A549 treated with ZK216348 at 1 μM for 4 hours (cell line): Measurements from ENCODE around the gene TMEM151B. TPM values are rescaled to one million over a fixed set of nuclear protein-coding genes. Genes with fewer than 3 reads are reported as not detected.

Experiments
- total RNA-seq: library from RNA; stranded (reverse); fragments of 200-300 nt; extraction: Qiagen RNA extraction; gene quantifications from 5 replicates; pipeline ENCODE4 v1.2.3, GENCODE V29; 2022; ENCODE audit warnings: low read depth

Gene TMEM151B
- total RNA-seq: 0.02 to 0.13 TPM (median 0.05 TPM) in 4 of 5 replicates, not detected in the other

DNA sequence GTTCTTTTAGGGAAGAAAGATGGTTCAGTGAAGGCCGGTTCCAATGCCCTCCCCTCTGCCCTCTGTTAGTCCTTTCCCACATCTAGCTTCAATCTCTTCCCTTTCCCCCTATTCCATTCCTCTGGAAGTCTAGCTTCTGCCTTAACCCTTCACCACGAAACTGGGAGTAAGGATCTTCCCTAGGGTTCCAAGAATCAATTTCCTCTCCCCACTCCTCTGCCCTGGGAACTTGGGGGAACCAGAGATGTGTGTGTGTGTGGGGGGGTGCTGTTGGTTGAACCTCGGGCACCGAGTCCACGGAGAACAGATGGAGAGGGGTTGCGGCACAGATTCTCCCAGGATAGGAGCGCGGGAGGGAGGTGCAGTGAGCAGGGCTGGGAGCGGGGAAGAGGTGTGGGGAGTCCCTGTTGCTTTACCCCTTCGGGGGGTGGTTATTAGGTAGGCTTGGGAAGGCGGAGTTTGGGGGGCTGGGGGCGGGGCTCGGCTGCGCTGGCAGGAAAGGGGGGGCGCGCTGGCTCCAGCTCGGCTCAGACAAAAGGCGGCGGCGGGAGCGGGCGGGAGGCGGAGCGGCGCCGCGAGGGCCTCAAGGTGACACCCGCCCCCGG is at the start of gene TMEM151B:
TMEM151B (plus strand) TSS at position 530 of the 605 bp plus-strand sequence. CDS start 293 bp downstream, outside the sequence.

DNA sequence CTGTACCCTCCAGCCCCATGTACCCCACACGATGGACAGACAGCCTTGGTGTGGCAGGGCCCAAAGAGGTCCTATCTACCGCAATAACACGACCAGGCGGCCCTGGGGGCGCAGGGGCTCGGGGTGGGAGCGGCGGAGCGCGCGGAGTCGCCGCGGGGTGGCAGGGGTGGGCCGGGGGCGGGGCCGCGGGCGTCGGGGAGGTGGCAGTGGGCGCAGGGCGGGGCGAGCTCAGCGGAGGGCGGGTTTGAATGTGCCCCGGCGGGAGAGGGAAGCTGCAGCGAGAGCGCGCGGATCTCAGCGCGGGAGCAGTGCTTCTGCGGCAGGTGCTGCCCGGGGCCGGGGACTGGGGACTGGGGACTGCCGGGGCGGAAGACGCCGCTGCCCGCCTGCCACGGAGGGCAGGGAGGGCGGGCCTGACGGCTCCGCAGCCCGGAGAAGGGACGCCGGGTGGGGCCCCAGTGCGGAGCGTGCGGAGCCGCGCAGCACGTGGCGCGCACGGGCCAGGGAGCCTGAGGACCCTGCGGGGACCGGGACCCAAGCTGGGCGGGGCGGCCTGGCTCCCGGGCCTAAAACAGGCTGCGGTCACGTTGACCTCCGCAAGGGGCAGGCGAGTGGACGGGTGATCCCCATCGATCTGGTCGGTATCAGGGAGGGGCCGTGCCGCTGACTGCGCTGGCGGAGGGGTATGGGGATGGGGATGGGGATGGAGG is 46.8 kb upstream of the TMEM151B start, which contains the start of gene SLC29A1:
SLC29A1 (plus strand) TSS at position 277 of the 710 bp plus-strand sequence. CDS start 3,719 bp downstream, outside the sequence.

DNA sequence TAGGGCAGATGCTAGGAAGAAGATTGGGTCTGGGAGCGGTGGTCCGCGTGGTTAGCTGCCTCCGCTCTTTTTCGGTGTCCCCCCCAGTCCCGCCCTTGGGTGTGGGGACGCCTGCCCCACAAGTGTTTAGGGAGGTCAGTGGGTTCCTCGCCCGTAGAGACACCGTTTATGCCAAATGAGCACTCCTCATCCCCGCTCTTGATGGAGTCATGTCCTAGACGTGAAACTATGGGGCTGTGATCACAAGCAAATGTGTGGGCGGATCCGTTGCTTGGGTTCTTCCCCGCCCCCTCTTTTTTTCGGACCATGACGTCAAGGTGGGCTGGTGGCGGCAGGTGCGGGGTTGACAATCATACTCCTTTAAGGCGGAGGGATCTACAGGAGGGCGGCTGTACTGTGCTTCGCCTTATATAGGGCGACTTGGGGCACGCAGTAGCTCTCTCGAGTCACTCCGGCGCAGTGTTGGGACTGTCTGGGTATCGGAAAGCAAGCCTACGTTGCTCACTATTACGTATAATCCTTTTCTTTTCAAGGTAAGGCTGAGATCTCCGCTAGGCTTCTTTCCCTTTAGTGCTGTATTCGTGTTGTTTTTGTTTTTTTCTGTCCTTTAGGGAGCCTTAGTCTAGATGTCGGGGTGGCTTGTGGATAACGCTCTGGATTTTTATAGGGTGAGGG is 23.4 kb upstream of the TMEM151B start, which contains the start of gene HSP90AB1:
HSP90AB1 (plus strand) TSS at position 439 of the 675 bp plus-strand sequence. CDS start 1,529 bp downstream, outside the sequence.

DNA sequence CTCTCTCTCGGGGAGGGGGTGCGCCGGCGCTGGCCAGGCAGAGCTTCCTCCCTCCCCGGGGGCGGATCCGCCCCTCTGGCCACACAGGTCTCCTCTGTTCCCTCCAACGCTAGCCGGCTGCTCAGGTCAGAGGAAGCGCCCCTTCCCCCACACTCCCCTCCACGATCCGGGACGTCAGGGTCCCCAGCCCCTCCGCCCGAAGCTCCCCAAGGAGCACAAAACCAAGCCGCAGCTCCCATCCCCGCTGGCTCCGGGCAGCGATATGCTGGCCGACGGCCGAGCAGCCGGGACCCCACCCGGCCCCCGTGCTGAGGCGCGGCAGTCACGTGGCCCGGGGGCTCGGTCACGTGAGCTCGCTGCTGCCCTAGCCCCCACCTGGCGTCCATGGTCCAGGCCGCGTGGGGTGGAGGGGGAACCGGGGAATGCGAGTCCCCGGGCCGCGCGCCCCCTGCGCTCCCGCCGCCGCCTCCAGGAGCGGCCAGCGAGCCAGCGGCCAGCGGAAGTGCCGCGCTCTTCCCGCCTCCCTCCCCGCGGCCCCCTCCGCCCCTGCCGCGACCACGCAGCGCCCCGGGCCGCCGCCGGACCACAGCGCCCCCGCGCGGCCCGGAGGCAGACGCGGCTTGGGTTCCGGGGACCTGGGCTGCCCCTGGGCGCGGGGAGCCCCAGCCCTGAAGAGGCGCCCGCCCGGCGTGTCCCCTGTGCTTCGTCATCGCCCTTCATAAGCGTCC is 13.1 kb upstream of the TMEM151B start, which contains the start of gene SLC35B2:
SLC35B2 (minus strand) TSS at position 504 of the 728 bp plus-strand sequence; CDS start at position 386, 118 bp downstream.

DNA sequence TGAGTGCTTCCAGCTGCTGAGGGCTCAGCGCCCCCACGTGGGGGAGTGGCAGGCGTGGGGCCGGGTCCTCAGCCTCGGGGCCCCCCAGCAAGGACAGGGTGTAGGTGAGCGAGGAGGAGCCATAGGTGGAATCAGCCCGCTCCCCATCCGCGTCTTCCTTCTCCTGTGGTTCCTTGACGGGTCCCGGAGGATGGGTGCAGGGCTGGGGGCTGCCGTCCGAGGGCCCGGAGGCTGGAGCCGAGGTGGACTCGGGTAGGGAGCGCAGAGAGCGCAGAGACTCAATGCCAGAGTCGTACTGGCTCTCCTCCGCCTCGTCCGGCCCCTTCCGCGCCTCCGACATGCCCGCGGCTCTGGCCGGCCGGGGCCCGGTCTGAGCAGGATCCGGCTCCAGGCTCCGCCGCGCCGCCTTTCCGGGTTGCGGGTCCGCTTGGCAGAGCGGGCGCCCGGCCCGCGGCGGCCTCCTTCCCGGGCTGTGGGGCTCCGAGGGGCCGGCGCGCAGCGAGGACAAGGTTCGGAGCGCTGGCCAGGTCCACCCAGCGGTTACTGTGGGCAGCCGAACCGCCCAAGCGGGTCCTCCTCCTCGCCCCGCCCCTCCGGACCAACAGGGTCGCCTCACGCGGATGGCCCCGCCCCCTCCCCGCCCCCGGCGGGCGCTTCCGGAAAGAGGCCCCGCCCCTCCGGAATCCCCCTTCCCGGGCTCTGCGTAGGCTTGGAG is 5.1 kb upstream of the TMEM151B start, which contains the start of gene NFKBIE:
NFKBIE (minus strand) TSS at position 545 of the 715 bp plus-strand sequence; CDS start at position 340, 205 bp downstream.

DNA sequence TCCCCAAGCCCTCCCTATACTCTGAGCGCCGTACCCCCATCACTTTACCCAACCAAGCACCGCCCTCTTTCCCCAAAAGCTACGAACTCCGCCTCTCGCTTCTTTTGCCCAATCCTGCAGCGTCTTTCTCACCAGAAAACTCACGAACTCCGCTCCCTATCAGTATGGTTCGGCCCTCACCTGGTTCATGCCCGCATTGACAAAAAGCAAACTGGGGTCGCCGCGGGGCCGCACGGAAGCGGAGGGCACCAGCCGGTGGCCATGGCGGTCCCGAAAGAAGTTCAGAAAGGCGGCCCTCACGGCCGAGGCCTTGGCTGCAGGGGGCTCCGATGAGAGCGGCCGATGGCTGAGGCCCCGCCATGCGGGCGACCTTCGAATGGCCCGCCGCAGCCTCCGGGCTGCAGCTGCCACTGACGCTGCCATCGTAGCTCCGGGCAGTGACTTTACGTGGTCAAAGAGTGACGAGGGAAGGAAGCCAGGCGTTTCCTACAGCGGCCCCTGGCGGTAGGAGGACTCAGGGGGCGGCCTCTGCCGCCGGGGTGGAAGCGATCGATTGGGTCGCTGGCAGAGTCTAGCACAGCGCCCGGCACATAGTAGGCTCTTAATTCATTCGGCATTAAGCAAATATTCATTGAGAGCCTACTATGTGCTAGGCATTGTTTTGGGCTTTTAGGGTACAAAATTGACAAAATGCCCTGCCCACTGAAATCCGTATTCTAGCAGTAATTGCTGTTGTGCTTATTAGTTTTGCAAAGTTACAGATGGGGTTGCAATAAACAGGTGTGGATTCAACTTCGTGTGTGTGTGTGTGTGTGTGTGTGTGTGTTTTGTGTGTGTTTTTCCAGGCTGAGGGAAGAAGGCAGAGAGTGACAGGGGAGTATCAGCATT is 42.9 kb downstream of the TMEM151B start, which contains the start of gene AARS2:
AARS2 (minus strand) TSS at position 447 of the 888 bp plus-strand sequence; CDS start at position 423, 24 bp downstream.

DNA sequence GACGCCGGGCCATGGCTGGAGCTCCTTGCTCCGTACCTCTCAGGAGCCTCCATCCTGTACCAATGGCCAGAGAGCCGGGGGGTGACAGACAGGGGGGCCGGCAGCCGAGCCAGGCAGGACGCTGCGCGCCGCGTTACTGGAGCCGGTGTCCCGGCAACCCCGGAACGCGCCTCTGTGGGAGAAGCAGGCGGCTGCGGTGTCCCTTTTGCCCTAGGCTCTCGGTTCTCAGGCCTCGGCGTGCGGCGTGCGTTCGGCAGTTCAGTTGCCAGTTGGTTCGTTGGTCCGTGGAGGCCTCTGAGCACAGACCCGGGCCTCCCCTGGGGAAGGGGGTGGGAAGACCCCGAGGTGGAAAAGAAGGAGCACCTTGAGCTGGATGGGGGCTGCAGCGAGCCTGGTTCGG is 72.2 kb downstream of the TMEM151B start, which contains the start of gene SPATS1:
SPATS1 (plus strand) TSS at position 162 of the 400 bp plus-strand sequence. CDS start 446 bp downstream, outside the sequence.

Other genes starting within 250 kb of the TMEM151B start
- 54.6 to 77.9 TPM (median 66.5 TPM) in 5 replicates for gene MRPL14, start 143.0 kb upstream of the TMEM151B start, total RNA-seq
- gene TMEM63B, start 142.9 kb upstream of the TMEM151B start, total RNA-seq: 9.7 to 20.1 TPM (median 16.0 TPM) in 5 replicates
- not detected in 5 replicates for gene CAPN11, start 111.6 kb upstream of the TMEM151B start, total RNA-seq
- gene MYMX, start 53.5 kb upstream of the TMEM151B start, total RNA-seq: not detected in 5 replicates
- gene SLC29A1, start 46.9 kb upstream of the TMEM151B start, total RNA-seq: 37.0 to 58.9 TPM (median 57.3 TPM) in 5 replicates
- gene HSP90AB1, start 23.3 kb upstream of the TMEM151B start, total RNA-seq: 1,146 to 1,419 TPM (median 1,243 TPM) in 5 replicates
- gene SLC35B2, start 12.9 kb upstream of the TMEM151B start, total RNA-seq: 45.6 to 69.6 TPM (median 65.1 TPM) in 5 replicates
- 8.2 to 12.2 TPM (median 9.3 TPM) in 5 replicates for gene NFKBIE, start 4.9 kb upstream of the TMEM151B start, total RNA-seq
- gene AARS2, start 42.9 kb downstream of the TMEM151B start, total RNA-seq: 3.8 to 8.2 TPM (median 7.4 TPM) in 5 replicates
- gene SPATS1, start 72.2 kb downstream of the TMEM151B start, total RNA-seq: not detected in 5 replicates
- 11.8 to 19.6 TPM (median 12.5 TPM) in 5 replicates for gene CDC5L, start 117.3 kb downstream of the TMEM151B start, total RNA-seq